COLO668 (cell line): ENCODE results near the gene SHANK2.

ENCODE experiments used
- DNase-seq: peaks from one replicate; lab custom pipeline; 2025; ENCODE audit not compliant: unreplicated experiment; lab: John Stamatoyannopoulos, UW

SHANK2 gene

GRCh38 chr11:71252269-71252769 is at the start of gene SHANK2:
Gene SHANK2 (minus strand): TSS chr11:71252577. CDS start chr11:71147326, 105,251 bp downstream.
- no peak for DNase-seq

- no peak for DNase-seq
Measured at GRCh38 chr11:71301858-71302533, 49.6 kb upstream of the SHANK2 start.

GRCh38 chr11:71301046-71301857 is 48.9 kb upstream of the SHANK2 start:
- no peak for DNase-seq

GRCh38 chr11:71300187-71300586 is 47.8 kb upstream of the SHANK2 start:
- DNase-seq = no peak

- DNase-seq = no peak
Measured at GRCh38 chr11:71298761-71299181, 46.4 kb upstream of the SHANK2 start.

- DNase-seq = no peak
Measured at GRCh38 chr11:71298016-71298550, 45.7 kb upstream of the SHANK2 start.

GRCh38 chr11:71294846-71295600 is 42.6 kb upstream of the SHANK2 start:
- no peak for DNase-seq

- DNase-seq = no peak
Measured at GRCh38 chr11:71293961-71294782, 41.8 kb upstream of the SHANK2 start.

GRCh38 chr11:71286701-71287643 is 34.6 kb upstream of the SHANK2 start:
- DNase-seq = no peak

GRCh38 chr11:71285111-71285510 is 32.7 kb upstream of the SHANK2 start:
- no peak for DNase-seq

GRCh38 chr11:71284525-71285092 is 32.2 kb upstream of the SHANK2 start:
- no peak for DNase-seq

GRCh38 chr11:71283971-71284441 is 31.6 kb upstream of the SHANK2 start:
- no peak for DNase-seq

- DNase-seq = no peak
Measured at GRCh38 chr11:71282581-71283351, 30.4 kb upstream of the SHANK2 start.

GRCh38 chr11:71281831-71282230 is 29.5 kb upstream of the SHANK2 start:
- no peak for DNase-seq

GRCh38 chr11:71281204-71281603 is 28.8 kb upstream of the SHANK2 start:
- DNase-seq = no peak

GRCh38 chr11:71279916-71280645 is 27.7 kb upstream of the SHANK2 start:
- no peak for DNase-seq

- no peak for DNase-seq
Measured at GRCh38 chr11:71272161-71272560, 19.8 kb upstream of the SHANK2 start.
